GM12891 (cell line): Measurements from ENCODE around the gene MAB21L4.

Source experiments
- DNase-seq: peaks from one replicate; pipeline ENCODE4 v3.0.0; 2011; ENCODE audit warnings: low spot score; ENCODE audit not compliant: insufficient read length
- FAIRE-seq: peaks from 2 replicates; lab custom pipeline; 2011; peaks lifted over from hg19 to GRCh38; lab: Jason Lieb, UNC
- PAX5 ChIP-seq: IDR thresholded peaks from 2 replicates; pipeline ENCODE4 v1.6.1; 2011; ENCODE audit warnings: low read length, moderate library complexity, mild to moderate bottlenecking; ENCODE audit not compliant: insufficient read depth, severe bottlenecking
- POLR2A ChIP-seq: IDR thresholded peaks from 2 replicates; pipeline ENCODE4 v1.6.1; 2011; ENCODE audit warnings: low read depth, low read length, control low read depth
- POLR2AphosphoS5 ChIP-seq: IDR thresholded peaks from 2 replicates; pipeline ENCODE4 v1.6.1; 2011; ENCODE audit warnings: low read depth, low read length, control low read depth
- POU2F2 ChIP-seq: IDR thresholded peaks from 2 replicates; pipeline ENCODE4 v1.6.1; 2011; ENCODE audit warnings: low read depth, mild to moderate bottlenecking, control low read depth, low read length, moderate library complexity
- SPI1 ChIP-seq: IDR thresholded peaks from 2 replicates; pipeline ENCODE4 v1.6.1; 2011; ENCODE audit warnings: low read depth, low read length, control low read depth
- TAF1 ChIP-seq: IDR thresholded peaks from 2 replicates; pipeline ENCODE4 v1.6.1; 2011; ENCODE audit warnings: low read depth, low read length, control low read depth

The MAB21L4 gene

DNA sequence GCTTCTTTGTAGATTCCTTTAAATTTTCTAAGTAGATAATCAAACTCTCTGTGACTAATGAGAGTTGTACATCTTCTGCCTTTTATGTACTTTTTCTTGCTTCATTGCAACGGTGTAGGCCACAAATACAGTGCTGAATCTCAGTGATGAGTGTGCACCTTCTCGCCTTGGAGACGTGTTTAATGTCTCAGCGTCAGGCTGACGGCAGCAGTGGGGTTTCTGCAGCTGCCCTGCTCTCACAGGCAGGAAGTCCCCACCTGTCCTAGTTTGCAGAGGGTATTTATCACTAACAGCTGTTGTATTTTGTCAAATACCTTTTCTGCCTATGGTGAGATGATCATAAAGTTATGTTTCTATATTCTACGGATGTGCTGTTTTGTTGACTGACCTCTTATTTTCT lies 14.0 kb downstream of the MAB21L4 start:
- DNase-seq (no peak), FAIRE-seq (no peak)
- TF ChIP-seq POLR2AphosphoS5 = no peak
- no peak for TF ChIP-seq TAF1
- TF ChIP-seq POU2F2 = no peak
- TF ChIP-seq SPI1 = no peak
- no peak for TF ChIP-seq POLR2A
- TF ChIP-seq PAX5 = no peak

DNA sequence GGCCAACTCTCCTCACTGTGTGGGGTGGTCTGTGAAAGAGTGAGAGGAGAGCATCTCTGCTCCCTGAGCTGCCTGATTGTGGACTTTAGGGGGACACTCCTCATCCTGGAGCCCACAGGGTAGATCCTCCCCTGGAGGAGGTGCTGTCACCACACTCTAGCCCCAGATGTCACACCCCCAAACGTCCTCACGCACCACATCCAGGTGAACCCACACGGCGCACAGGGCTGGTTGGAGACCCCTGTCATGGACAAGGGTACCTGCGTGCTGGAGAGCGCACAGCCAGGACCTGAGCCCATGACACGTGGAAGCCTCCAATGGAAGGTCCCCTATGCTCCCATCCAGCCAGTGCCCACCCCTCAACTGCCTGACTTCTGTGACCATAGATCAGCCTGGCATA lies 16.9 kb downstream of the MAB21L4 start:
- no peak for FAIRE-seq
- DNase-seq = no peak
- TF ChIP-seq POLR2AphosphoS5 (no peak), SPI1 (no peak), POLR2A (no peak), TAF1 (no peak), PAX5 (no peak), POU2F2 (no peak)

DNA sequence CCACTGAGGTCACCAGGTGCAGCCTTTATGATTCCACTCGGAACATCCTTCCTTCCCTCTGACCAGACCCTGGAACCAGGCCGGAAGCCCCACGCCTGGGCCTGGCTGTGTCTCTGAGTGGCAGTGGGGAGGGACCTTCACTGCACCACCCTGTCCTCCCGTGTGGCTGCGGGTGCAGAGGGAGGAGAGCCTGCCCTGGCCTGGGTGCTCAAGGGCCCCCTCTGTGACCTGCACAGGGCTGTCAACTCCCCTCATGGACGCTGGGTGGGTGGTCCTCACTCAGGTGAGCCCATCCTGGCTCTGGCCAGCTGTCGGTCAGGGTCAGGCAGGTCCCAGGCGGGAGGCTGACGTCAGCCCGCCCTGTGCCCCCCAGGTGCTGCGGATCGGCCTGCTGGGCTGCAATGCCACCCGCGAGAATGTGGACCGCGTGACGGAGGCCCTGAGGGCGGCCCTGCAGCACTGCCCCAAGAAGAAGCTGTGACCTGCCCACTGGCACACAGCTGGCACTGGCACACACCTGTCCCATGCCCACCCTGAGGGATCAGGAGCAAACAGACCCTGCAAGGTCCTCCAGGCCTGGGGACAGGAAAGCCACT lies 17.5 kb downstream of the MAB21L4 start:
- no peak for DNase-seq
- FAIRE-seq = no peak

DNA sequence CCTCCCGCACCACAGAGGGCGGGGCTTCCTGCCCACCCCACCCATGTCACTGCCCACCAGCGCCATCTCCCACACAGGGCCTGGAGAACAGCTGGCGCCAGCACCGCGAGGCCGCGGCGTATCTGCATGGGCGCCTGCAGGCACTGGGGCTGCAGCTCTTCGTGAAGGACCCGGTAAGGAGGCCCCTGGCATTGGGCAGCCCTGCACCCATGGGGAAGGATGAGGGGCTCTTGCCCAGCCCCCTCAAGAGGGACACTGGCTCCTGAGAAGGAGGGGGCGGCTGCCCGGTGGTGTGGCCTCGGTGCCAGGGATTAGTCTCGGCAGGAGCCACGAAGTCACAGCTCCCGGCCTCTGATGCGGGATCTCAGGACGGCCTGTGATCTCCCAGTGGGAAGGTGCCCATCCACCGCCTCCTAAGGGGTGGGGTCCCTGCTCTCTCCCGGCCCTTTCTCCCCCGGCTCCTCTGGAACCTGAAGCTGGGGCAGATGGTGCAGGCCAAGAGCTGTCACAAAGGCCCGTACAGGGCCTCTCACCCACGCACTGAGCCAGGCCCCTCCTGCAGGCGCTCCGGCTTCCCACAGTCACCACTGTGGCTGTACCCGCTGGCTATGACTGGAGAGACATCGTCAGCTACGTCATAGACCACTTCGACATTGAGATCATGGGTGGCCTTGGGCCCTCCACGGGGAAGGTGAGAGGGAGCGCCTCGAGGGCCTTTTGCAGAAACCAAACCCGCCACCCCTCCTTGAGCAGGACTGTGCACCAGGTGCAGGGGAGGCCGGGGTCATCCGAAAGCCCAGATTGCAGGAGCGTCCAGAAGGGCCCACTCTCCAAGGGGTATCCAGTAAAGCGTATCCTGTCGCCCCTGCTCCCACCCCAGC lies 18.3 kb downstream of the MAB21L4 start:
- DNase-seq (no peak), FAIRE-seq (no peak)
- TF ChIP-seq PAX5 = no peak
- no peak for TF ChIP-seq POU2F2
- TF ChIP-seq POLR2A = no peak
- no peak for TF ChIP-seq POLR2AphosphoS5
- TF ChIP-seq TAF1 = no peak
- TF ChIP-seq SPI1 = no peak

More for the DNA sequence above, 17.5 kb downstream of the MAB21L4 start:
- no peak for TF ChIP-seq POLR2A
- TF ChIP-seq SPI1 = no peak
- no peak for TF ChIP-seq TAF1
- TF ChIP-seq POU2F2 = no peak
- no peak for TF ChIP-seq PAX5
- TF ChIP-seq POLR2AphosphoS5 = no peak

DNA sequence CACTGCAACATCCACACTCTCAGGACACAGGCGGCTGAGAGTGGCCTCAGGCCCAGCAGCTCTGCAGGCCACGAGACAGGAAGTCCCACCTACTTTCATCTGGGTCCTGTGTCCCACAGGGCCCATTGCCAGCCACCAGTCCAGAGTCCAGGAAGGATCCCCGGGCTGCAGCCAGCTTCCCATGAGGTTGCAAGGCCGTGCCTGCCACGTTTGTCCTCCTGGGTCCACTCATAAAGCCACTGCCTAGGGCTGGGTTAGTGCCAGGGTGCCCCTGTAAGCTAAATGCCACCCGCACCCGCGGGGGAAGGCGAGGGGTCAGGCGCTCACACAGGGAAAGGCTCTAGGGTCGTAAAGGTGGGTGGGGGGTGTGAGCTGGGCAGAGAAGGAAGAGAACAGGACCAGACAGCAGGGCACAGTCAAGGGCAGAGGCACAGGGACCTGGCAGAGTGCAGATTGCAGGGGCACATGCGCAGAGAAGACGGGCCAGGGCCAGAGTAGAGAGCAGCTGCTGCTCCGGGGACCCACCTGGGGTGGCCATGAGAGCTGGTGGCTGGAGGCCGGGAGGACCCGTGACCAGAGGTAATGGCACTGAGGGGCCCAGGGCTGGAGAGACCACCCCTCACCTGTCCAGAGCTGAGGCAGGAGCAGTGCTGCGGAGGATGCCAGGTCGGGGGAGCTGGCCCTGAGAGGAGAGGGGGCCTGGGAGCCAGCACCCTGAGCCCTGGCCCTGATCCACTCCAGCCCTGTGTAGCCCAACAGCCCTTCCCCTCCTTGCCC lies 19.3 kb downstream of the MAB21L4 start:
- DNase-seq = no peak
- FAIRE-seq = no peak
- TF ChIP-seq POLR2A (no peak), SPI1 (no peak), POLR2AphosphoS5 (no peak)

DNA sequence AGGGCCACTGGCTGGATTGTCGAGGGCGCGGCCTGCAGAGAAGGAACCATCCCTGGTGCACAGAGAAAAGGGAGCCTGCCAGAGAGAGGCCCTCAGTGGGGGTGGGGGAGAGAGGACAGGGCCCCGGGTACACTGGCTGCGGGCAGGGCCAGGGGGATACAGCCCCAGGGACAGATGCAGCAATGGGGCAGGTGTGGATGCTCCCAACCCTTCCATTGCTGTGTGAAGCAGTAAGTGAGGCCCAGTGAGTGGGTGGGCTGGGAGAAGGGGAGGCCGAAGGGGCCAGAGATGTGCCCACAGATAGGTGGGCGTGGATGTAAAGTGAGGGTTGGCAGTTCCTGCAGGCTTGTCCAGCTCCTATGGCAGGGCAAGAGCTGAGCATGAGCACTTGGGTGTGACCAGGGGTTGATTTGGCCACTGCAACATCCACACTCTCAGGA lies 19.9 kb downstream of the MAB21L4 start:
- no peak for FAIRE-seq
- no peak for DNase-seq
- no peak for TF ChIP-seq TAF1
- TF ChIP-seq POU2F2 = no peak
- no peak for TF ChIP-seq POLR2AphosphoS5
- no peak for TF ChIP-seq PAX5
- no peak for TF ChIP-seq POLR2A

DNA sequence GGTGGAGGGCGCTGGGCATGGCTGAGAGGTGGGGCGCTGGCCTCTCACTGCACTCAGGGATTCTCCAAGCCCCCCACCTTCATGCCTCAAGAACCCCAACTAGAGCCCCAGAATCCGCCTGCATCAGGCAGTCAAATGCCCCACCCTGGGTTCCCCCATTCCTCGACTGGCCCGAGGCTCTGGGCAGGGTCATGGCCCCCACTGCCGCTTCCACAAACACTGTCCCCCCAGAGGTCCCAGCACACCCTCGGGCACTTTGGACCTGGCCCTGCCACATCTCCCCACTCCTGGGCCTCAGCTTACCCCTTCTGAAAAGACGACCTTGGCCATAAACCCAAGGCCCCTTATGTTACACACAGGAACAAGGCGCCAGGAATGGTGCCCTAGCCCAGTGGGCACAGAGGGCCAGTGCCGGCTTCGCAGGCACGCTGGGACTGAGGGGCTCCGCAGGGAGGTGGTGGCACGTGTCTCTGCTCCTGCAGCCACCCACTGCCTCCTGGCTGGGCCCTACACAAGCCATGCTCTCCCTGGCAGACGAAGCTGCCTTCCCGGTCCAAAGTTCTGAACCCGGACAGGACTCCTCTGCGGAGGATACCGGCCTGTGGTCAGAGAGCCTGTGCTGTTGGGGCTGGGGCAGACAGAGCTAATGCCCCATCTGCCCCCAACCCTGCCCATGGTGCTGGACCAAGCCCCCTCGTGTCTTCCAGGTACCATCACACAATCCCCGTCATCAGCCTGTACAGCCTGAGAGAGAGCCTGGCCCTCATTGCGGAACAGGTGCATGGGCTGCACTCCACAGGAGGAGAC lies 20.5 kb downstream of the MAB21L4 start:
- DNase-seq = no peak
- no peak for FAIRE-seq

DNA sequence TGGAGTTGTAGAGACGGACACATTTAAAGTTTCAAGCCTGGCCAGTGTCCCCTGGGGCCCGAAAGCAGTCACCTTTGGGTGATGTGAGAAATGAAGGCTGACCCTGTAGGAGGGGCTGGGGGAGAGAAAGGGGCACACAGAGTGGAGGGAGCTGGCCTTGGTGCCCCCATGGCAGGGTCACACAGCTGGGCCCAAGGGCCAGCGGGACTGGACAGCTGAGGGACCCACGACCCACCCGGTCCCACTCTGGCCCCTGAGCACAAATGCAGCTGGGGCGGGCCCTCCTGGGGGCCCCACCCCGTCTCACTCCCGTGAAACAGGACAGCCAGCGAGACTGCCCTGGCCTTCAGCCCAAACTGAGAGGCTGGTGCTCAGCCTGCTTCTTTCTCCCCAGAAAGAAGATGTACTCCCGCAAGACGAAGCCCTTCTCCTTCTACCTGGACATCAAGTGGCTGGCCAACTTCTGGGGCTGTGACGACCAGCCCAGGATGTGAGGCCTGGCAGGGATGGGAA lies 21.2 kb downstream of the MAB21L4 start:
- DNase-seq (no peak), FAIRE-seq (no peak)
- TF ChIP-seq TAF1 (no peak), SPI1 (no peak), POLR2A (no peak), POU2F2 (no peak), POLR2AphosphoS5 (no peak), PAX5 (no peak)

More for the DNA sequence above, 20.5 kb downstream of the MAB21L4 start:
- TF ChIP-seq SPI1 (no peak), PAX5 (no peak), POLR2AphosphoS5 (no peak), TAF1 (no peak), POU2F2 (no peak), POLR2A (no peak)
